Activated CD4-positive, alpha-beta T cell treated with anti-CD3 and anti-CD28 coated beads, Interleukin-2, amount 10 ng/mL, durations not matched to agents 7 days and 5 days (primary cell): ENCODE results near the gene KCNH2. TPM values are rescaled to one million over a fixed set of nuclear protein-coding genes. Genes with fewer than 3 reads are reported as not detected.

Experiments used
- CTCF ChIA-PET: fragments of 350-600 bp; sonication (Branson Sonifier 250); formaldehyde crosslinking; loops from one replicate; lab custom pipeline; 2021; ENCODE audit warnings: antibody characterized with exemption; lab: Charles Lee
- POLR2A ChIA-PET: fragments of 350-600 bp; sonication (Branson Sonifier 250); formaldehyde crosslinking; loops from one replicate; lab custom pipeline; 2021; ENCODE audit warnings: antibody characterized with exemption; lab: Charles Lee
- DNase-seq: peaks from one replicate; pipeline ENCODE4 v3.0.0-alpha.2; 2020
- H3K27ac Mint-ChIP-seq: one replicate; pipeline ENCODE4 v1.8.0; 2021; ENCODE audit warnings: mild to moderate bottlenecking, moderate library complexity, mixed read lengths
- H3K27me3 Mint-ChIP-seq: one replicate; pipeline ENCODE4 v1.8.0; 2021; ENCODE audit warnings: mixed read lengths
- H3K36me3 Mint-ChIP-seq: one replicate; pipeline ENCODE4 v1.8.0; 2021; ENCODE audit warnings: low read depth, mixed read lengths
- H3K4me1 Mint-ChIP-seq: one replicate; pipeline ENCODE4 v1.8.0; 2021; ENCODE audit warnings: mixed read lengths
- H3K4me3 Mint-ChIP-seq: one replicate; pipeline ENCODE4 v1.8.0; 2021; ENCODE audit warnings: mild to moderate bottlenecking, moderate library complexity, mixed read lengths
- H3K9me3 Mint-ChIP-seq: one replicate; pipeline ENCODE4 v1.8.0; 2021; ENCODE audit warnings: mixed read lengths
- total RNA-seq, 2 experiments: library from RNA; stranded (reverse); gene quantifications; one replicate each; pipeline ENCODE4 v1.2.3, GENCODE V29; 2021

KCNH2 gene
- total RNA-seq, 2 experiments from 2014 or later, result 0.27 to 0.30 TPM

DNA sequence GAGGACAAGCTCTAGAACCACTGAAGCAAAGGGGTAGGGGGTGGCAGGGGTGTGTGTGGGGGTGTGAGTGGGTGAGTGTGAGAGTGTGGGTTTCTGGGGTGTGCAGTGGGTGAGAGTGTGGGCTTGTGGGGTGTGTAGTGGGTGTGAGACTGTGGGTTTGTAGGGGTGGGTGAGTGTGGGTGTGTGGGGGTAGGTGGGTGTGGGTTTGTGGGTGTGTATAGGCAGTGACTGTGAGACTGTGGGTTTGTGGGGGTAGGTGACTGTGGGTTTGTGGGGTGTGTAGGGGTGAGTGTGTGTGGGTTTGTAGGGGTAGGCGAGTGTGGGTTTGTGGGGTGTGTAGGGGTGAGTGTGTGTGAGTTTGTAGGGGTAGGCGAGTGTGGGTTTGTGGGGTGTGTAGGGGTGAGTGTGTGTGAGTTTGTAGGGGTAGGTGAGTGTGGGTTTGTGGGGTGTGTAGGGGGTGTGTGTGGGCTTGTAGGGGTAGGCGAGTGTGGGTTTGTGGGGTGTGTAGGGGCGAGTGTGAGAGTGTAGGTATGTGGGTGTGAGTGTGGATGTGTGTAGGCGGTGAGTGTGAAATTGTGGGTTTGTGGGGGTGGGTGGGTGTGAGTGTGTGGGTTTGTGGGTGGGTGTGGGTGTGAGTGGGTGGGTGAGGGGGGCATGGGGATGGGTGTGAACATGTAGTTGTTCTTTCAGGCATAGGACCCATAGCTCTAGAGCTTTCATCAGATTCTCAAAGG, 21.5 kb upstream of the KCNH2 start:
- H3K36me3 Mint-ChIP-seq, result peaks cover 10% of the 10 kb centered on the region
- POLR2A ChIA-PET, result no interaction called here
- no peak overlapping the region for H3K4me3 Mint-ChIP-seq
- no peak for DNase-seq
- CTCF ChIA-PET, result interaction anchor here (1.0 to 3.6 kb wide), 2 partner anchors 10 to 29 kb away, joined by 3 to 28 read pairs; partner anchors contain the start of gene ABCB8
- H3K9me3 Mint-ChIP-seq, result no peaks in the 10 kb centered on the region
- no peak overlapping the region for H3K27ac Mint-ChIP-seq
- peaks cover 36% of the 10 kb centered on the region for H3K4me1 Mint-ChIP-seq
- H3K27me3 Mint-ChIP-seq, result no peaks in the 10 kb centered on the region

DNA sequence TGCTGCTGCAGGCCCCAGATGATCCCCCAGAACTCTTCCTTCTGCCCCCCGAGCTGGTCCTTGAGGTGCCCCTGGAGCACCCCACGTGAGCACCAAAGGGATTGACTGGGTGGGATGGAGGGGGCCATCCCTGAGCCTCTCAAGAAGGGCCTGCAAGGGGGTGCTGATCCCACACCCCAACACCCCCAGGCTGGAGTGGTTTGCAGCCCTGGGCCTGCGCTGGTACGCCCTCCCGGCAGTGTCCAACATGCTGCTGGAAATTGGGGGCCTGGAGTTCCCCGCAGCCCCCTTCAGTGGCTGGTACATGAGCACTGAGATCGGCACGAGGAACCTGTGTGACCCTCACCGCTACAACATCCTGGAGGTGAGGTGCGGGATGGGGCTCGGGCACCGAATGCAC, 20.9 kb upstream of the KCNH2 start:
- DNase-seq, result no peak
- ChIA-PET CTCF (interaction anchor here (0.7 to 3.6 kb wide), 3 partner anchors 11 to 20 kb away, joined by 3 to 28 read pairs (median 3); no protein-coding TSS in a partner anchor), POLR2A (no interaction called here)
- Mint-ChIP-seq H3K27ac (no peak overlapping the region), H3K4me3 (no peak overlapping the region), H3K36me3 (peaks cover 10% of the 10 kb centered on the region), H3K27me3 (no peaks in the 10 kb centered on the region), H3K9me3 (no peaks in the 10 kb centered on the region), H3K4me1 (peaks cover 41% of the 10 kb centered on the region)

DNA sequence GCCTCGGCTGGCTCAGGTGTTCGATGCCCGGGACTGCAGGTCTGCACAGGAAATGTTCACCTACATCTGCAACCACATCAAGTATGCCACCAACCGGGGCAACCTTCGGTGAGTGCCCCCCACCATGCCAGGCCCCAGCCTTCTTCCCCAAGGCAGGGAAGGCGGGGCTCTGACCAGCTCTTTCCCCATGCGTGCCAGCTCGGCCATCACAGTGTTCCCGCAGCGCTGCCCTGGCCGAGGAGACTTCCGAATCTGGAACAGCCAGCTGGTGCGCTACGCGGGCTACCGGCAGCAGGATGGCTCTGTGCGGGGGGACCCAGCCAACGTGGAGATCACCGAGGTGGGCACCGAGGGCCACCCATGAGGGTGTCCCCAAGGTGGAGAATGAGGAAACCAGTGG, 20.2 kb upstream of the KCNH2 start:
- H3K27ac Mint-ChIP-seq, result no peak overlapping the region
- H3K4me1 Mint-ChIP-seq, result peaks cover 45% of the 10 kb centered on the region
- H3K36me3 Mint-ChIP-seq, result peaks cover 10% of the 10 kb centered on the region
- no peaks in the 10 kb centered on the region for H3K27me3 Mint-ChIP-seq
- no peaks in the 10 kb centered on the region for H3K9me3 Mint-ChIP-seq
- H3K4me3 Mint-ChIP-seq, result no peak overlapping the region
- ChIA-PET POLR2A (no interaction called here), CTCF (interaction anchor here (0.7 to 3.6 kb wide), 4 partner anchors 12 to 19 kb away, joined by 3 to 28 read pairs (median 4); no protein-coding TSS in a partner anchor)
- DNase-seq, result no peak

DNA sequence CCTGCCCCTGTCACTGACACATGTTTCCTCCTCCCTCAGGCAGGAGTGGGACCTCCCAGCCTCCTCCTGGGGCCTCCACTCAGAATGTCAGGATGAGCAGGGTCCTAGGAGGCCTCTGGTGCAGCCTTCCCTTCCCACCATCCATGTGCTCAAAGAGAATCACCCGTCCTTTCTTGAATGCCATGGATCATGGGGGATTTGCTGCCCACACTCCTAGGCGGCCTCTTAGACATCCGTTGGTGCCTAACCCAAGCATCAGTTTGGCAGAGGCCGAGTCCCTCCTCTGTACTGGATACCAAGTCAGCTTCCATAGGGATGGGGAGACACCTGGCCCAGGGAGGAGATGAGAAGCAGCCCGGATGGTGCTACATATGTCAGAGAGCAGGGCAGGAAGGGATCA, 19.7 kb upstream of the KCNH2 start:
- peaks cover 46% of the 10 kb centered on the region for H3K4me1 Mint-ChIP-seq
- peak overlapping the region; percentile 68 for H3K27ac Mint-ChIP-seq
- H3K27me3 Mint-ChIP-seq, result no peaks in the 10 kb centered on the region
- H3K4me3 Mint-ChIP-seq, result no peak overlapping the region
- no peaks in the 10 kb centered on the region for H3K9me3 Mint-ChIP-seq
- DNase-seq, result no peak
- ChIA-PET CTCF (interaction anchor here (1.4 to 3.6 kb wide), 4 partner anchors 12 to 21 kb away, joined by 3 to 28 read pairs (median 5); no protein-coding TSS in a partner anchor), POLR2A (no interaction called here)
- H3K36me3 Mint-ChIP-seq, result peaks cover 10% of the 10 kb centered on the region

DNA sequence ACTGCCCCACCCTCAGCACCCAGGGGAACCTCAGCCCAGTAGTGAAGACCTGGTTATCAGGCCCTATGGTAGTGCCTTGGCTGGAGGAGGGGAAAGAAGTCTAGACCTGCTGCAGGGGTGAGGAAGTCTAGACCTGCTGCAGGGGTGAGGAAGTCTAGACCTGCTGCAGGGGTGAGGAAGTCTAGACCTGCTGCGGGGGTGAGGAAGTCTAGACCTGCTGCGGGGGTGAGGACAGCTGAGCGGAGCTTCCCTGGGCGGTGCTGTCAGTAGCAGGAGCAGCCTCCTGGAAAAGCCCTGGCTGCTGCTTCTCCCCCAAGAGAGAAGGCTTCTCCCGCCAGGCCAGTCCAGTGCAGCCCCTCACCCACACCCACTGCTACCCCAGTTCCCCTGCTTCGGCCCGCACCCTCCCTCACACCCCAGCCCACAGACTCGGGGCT, 19.0 kb upstream of the KCNH2 start:
- ChIA-PET POLR2A (no interaction called here), CTCF (interaction anchor here (1.4 to 3.6 kb wide), 4 partner anchors 11 to 21 kb away, joined by 3 to 28 read pairs (median 5); no protein-coding TSS in a partner anchor)
- Mint-ChIP-seq H3K27me3 (no peaks in the 10 kb centered on the region), H3K4me3 (no peak overlapping the region), H3K9me3 (no peaks in the 10 kb centered on the region), H3K27ac (no peak overlapping the region), H3K36me3 (peaks cover 10% of the 10 kb centered on the region), H3K4me1 (peaks cover 47% of the 10 kb centered on the region)
- no peak for DNase-seq

DNA sequence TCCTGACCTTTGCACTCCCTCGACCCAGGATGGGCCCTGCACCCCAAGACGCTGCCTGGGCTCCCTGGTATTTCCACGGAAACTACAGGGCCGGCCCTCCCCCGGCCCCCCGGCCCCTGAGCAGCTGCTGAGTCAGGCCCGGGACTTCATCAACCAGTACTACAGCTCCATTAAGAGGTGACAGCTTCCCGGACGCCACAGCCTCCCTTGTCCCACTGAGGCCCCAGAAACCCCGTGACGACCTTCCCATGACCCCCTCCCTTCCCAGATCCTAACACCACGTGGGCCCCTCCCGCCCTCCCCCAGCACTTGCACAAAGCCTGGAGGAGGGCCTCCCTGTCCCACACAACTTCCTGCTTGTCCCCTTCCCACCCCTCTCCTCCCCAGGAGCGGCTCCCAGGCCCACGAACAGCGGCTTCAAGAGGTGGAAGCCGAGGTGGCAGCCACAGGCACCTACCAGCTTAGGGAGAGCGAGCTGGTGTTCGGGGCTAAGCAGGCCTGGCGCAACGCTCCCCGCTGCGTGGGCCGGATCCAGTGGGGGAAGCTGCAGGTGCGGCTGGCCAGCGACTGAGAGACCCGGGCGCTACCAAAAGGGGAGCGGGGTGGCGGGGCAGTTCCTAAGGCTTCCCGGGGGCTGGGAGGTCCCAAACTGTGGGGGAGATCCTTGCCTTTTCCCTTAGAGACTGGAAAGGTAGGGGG, 18.4 kb upstream of the KCNH2 start:
- CTCF ChIA-PET, result interaction anchor here (1.4 to 3.6 kb wide), 2 partner anchors 13 to 22 kb away, joined by 4 to 28 read pairs; no protein-coding TSS in a partner anchor
- POLR2A ChIA-PET, result no interaction called here
- DNase-seq, result no peak
- Mint-ChIP-seq H3K4me3 (no peak overlapping the region), H3K4me1 (peaks cover 47% of the 10 kb centered on the region), H3K9me3 (no peaks in the 10 kb centered on the region), H3K27me3 (no peaks in the 10 kb centered on the region), H3K36me3 (peaks cover 10% of the 10 kb centered on the region), H3K27ac (peak overlapping the region; percentile 36)

DNA sequence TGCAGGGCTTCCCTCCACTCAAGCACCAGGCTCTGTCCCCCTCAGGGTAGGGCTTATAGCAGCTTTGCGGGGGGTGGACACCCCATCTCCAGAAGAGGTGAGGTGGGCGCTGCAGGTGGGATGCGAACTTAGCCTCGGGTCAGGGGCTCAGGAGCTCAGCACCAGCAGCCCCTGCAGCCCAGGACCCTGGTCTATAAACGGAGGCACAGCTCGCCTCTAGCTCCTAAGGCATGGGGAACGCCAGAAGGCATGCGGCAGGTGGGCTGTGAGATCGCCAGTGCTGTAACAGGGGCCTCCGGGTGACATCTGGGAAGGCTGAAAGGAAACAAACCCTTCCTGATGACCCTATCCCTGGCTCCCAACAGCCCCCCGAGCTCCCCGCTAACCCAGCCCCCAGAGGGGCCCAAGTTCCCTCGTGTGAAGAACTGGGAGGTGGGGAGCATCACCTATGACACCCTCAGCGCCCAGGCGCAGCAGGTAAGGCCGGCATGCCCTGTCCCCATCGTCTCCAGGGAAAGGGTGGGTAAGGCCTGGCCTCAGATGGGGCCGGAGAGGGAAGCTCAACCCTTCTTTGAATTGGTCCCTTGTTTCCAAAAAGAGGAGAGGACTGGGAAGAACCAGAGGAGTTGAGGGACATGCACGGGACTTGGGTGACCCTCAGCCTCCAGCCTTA, 16.9 kb upstream of the KCNH2 start:
- ChIA-PET POLR2A (no interaction called here), CTCF (interaction anchor here (1.1 to 1.6 kb wide), 8 partner anchors 9 to 115 kb away, joined by 3 to 10 read pairs (median 6); no protein-coding TSS in a partner anchor)
- Mint-ChIP-seq H3K27ac (peak overlapping the region; percentile 80), H3K4me1 (peaks cover 43% of the 10 kb centered on the region), H3K9me3 (peaks cover 15% of the 10 kb centered on the region), H3K4me3 (peak overlapping the region; percentile 58), H3K27me3 (no peaks in the 10 kb centered on the region), H3K36me3 (peaks cover 17% of the 10 kb centered on the region)
- DNase-seq, result no peak

DNA sequence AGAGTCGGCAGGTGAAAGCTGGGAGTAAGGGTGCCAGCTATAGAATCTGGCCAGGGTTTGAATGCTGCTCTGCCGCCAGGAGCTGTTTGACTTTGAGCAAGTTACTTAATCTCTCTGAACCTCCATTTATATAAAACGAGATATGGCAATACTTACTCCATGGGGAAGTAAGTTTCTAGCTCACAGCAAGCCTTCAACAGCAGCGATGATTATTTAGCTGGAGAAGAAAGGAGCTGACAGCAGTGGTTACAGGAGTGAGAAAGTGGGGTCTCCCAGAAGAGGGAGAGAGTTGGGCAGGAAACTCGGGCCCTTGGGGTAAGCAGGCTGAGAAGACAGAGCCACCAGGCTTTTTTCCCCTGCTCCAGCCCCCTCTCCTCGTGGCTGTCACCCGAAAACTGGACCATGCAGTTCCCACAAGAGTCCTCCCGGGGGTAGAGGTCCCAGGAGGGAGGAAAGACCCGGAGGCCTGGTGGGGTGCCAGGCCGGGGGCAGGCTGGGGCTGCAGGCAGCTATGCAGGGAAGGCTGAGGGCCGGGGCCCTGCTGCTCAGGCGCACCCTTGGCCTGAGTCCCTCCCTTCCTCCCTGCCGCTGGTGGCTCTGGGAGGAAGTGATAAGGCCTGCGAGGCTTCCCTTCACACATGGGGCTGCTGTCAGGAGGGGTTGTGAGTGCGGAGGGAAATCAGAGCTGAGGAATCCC, 16.2 kb upstream of the KCNH2 start:
- peak; percentile 51 for DNase-seq
- POLR2A ChIA-PET, result no interaction called here

DNA sequence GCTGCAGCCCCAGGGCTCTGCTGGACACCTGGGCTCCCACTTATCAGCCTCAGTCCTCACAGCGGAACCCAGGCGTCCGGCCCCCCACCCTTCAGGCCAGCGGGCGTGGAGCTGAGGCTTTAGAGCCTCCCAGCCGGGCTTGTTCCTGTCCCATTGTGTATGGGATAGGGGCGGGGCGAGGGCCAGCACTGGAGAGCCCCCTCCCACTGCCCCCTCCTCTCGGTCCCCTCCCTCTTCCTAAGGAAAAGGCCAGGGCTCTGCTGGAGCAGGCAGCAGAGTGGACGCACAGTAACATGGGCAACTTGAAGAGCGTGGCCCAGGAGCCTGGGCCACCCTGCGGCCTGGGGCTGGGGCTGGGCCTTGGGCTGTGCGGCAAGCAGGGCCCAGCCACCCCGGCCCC, 15.4 kb upstream of the KCNH2 start:
- DNase-seq, result no peak
- H3K4me1 Mint-ChIP-seq, result peaks cover 47% of the 10 kb centered on the region
- CTCF ChIA-PET, result interaction anchor here (0.8 to 1.6 kb wide), 7 partner anchors 9 to 95 kb away, joined by 3 to 9 read pairs (median 4); no protein-coding TSS in a partner anchor
- peaks cover 16% of the 10 kb centered on the region for H3K36me3 Mint-ChIP-seq
- H3K27me3 Mint-ChIP-seq, result no peaks in the 10 kb centered on the region
- H3K9me3 Mint-ChIP-seq, result peaks cover 21% of the 10 kb centered on the region
- POLR2A ChIA-PET, result interaction anchor here (0.7 kb wide), 1 partner anchor 478 kb away, joined by 3 read pairs; no protein-coding TSS in a partner anchor
- H3K4me3 Mint-ChIP-seq, result no peak overlapping the region
- no peak overlapping the region for H3K27ac Mint-ChIP-seq

More for the DNA sequence above, 16.2 kb upstream of the KCNH2 start:
- CTCF ChIA-PET, result interaction anchor here (0.8 to 1.6 kb wide), 11 partner anchors 8 to 114 kb away, joined by 3 to 10 read pairs (median 4); no protein-coding TSS in a partner anchor
- Mint-ChIP-seq H3K27ac (peak overlapping the region; percentile 80), H3K4me1 (peaks cover 46% of the 10 kb centered on the region), H3K36me3 (peaks cover 17% of the 10 kb centered on the region), H3K4me3 (peak overlapping the region; percentile 58), H3K9me3 (peaks cover 21% of the 10 kb centered on the region), H3K27me3 (no peaks in the 10 kb centered on the region)

DNA sequence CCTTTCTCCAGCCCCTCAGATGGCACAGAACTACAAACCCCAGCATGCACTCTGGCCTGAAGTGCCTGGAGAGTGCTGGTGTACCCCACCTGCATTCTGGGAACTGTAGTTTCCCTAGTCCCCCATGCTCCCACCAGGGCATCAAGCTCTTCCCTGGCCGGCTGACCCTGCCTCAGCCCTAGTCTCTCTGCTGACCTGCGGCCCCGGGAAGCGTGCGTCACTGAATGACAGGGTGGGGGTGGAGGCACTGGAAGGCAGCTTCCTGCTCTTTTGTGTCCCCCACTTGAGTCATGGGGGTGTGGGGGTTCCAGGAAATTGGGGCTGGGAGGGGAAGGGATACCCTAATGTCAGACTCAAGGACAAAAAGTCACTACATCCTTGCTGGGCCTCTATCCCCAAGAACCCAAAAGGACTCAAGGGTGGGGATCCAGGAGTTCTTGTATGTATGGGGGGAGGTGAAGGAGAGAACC, 14.7 kb upstream of the KCNH2 start:
- no peak for DNase-seq
- Mint-ChIP-seq H3K36me3 (peaks cover 12% of the 10 kb centered on the region), H3K9me3 (peaks cover 21% of the 10 kb centered on the region), H3K4me3 (no peak overlapping the region), H3K27me3 (no peaks in the 10 kb centered on the region), H3K27ac (no peak overlapping the region), H3K4me1 (peaks cover 47% of the 10 kb centered on the region)
- ChIA-PET POLR2A (interaction anchor here (0.5 kb wide), 1 partner anchor 111 kb away, joined by 3 read pairs; no protein-coding TSS in a partner anchor), CTCF (interaction anchor here (0.9 to 1.2 kb wide), 3 partner anchors 9 to 18 kb away, joined by 3 to 5 read pairs (median 3); no protein-coding TSS in a partner anchor)

DNA sequence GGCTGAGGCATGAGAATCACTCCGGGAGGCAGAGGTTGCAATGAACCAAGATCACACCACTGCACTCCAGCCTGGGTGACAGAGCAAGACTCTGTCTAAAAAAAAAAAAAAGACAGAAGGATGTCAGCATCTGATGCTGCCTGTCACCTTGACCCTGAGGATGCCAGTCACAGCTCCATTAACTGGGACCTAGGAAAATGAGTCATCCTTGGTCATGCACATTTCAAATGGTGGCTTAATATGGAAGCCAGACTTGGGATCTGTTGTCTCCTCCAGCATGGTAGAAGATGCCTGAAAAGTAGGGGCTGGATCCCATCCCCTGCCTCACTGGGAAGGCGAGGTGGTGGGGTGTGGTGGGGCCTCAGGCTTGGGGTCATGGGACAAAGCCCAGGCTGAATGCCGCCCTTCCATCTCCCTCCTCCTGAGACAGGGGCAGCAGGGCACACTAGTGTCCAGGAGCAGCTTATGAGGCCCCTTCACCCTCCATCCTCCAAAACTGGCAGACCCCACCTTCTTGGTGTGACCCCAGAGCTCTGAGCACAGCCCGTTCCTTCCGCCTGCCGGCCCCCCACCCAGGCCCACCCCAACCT, 14.0 kb upstream of the KCNH2 start:
- Mint-ChIP-seq H3K36me3 (peaks cover 8% of the 10 kb centered on the region), H3K9me3 (peaks cover 21% of the 10 kb centered on the region), H3K27ac (no peak overlapping the region), H3K4me1 (peaks cover 44% of the 10 kb centered on the region), H3K4me3 (no peak overlapping the region), H3K27me3 (no peaks in the 10 kb centered on the region)
- ChIA-PET CTCF (interaction anchor here (0.7 to 1.2 kb wide), 5 partner anchors 8 to 98 kb away, joined by 3 to 5 read pairs (median 3); no protein-coding TSS in a partner anchor), POLR2A (no interaction called here)
- no peak for DNase-seq
